Stimulated activated effector memory CD8-positive, alpha-beta T cell treated with anti-CD3 and anti-CD28 coated beads, Interleukin-12 subunit alpha, Interleukin-12 subunit beta, amount 100 ng/mL, for 72 hours (primary cell): Measurements from ENCODE around the gene GIMAP6.
A peak's percentile ranks its signal among the peaks of the same experiment; 100 is the strongest.
"Not testable (repeated sequence)": the region's sequence is repeated elsewhere in the genome, so short reads cannot be mapped to it uniquely, and the experiment has no call there.

ENCODE experiments used
- ATAC-seq: fragments of 150-1000 bp; cut with Tn5 transposase; 2 replicates; pipeline ENCODE4 v1.10.0; 2021
- DNase-seq, 2 donors: peaks; one replicate each; pipeline ENCODE4 v3.0.0; 2021 to 2022; ENCODE audit warnings: low spot score in 2 of 2
- H3K27ac Mint-ChIP-seq: one replicate; pipeline ENCODE4 v1.8.0; 2022; ENCODE audit warnings: mild to moderate bottlenecking, mixed read lengths
- H3K36me3 Mint-ChIP-seq: one replicate; pipeline ENCODE4 v1.8.0; 2022; ENCODE audit warnings: mild to moderate bottlenecking, mixed read lengths
- H3K4me1 Mint-ChIP-seq: one replicate; pipeline ENCODE4 v1.8.0; 2022; ENCODE audit warnings: mixed read lengths
- H3K4me3 Mint-ChIP-seq: one replicate; pipeline ENCODE4 v1.8.0; 2022; ENCODE audit warnings: mild to moderate bottlenecking, mixed read lengths
- H3K9me3 Mint-ChIP-seq: one replicate; pipeline ENCODE4 v1.8.0; 2022; ENCODE audit warnings: mixed read lengths

The GIMAP6 gene

GRCh38 chr7:150579979-150580637, 52.1 kb downstream of the GIMAP6 start:
- not testable (repeated sequence) for DNase-seq, ATAC-seq
- Mint-ChIP-seq H3K4me1 (peaks cover 48% of the 10 kb centered on the region), H3K4me3 (peak overlapping the region; percentile 51), H3K36me3 (peaks cover 23% of the 10 kb centered on the region), H3K27ac (peak overlapping the region; percentile 93), H3K9me3 (peaks cover 19% of the 10 kb centered on the region)
